ENCODE data around the gene PCDHGA10. TPM values are rescaled to one million over a fixed set of nuclear protein-coding genes. Genes with fewer than 3 reads are reported as not detected.

Gene PCDHGA10
- total RNA-seq (10 to 100 TPM in 1 of 9 donors, 1 to 10 TPM in 8; 3.3 to 11.3 (median 6.1) TPM), polyA plus RNA-seq (1 to 10 TPM; 1.1 to 3.1 TPM)
- long read RNA-seq, donor 1, full-length matches to known transcripts = 1 of 1 reads
- long read RNA-seq, donor 1, partial matches to known transcripts = 0 of 1 reads
- long read RNA-seq, donor 1, other reads (novel, unspliced or antisense) = 0 of 1 reads
- long read RNA-seq, donor 2 = 0 reads
- long read RNA-seq, donor 3, full-length matches to known transcripts = 1 of 1 reads
- long read RNA-seq, donor 3, partial matches to known transcripts = 0 of 1 reads
- long read RNA-seq, donor 3, other reads (novel, unspliced or antisense) = 0 of 1 reads

DNA sequence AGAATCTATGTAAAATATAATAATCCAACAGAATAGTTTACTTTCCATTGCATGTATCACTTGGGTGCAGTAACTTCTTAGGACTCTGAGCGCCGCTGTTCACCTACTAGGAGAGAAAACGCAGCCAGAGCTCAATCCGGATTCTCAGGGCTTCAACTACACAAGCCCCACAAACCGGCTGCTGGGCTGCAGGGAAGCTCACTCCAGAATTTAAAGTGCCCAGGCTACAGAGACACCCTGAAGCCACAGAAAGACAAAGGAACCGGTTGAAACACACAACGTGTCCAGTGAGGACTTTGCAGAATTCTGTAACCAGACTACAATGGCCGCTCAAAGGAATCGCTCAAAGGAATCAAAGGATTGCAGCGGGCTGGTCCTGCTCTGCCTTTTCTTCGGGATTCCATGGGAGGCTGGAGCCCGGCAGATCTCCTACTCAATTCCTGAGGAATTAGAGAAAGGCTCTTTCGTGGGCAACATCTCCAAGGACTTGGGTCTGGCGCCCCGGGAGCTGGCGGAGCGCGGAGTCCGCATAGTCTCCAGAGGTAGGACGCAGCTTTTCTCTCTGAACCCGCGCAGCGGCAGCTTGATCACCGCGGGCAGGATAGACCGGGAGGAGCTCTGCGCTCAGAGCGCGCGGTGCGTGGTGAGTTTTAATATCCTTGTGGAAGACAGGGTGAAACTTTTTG, at the start of gene PCDHGA10:
TSS of gene PCDHGA10 (plus strand) at position 134 of the 686 bp plus-strand sequence. CDS start at position 323, 189 bp downstream.
- WGBS, 4 donors = 27 to 44% (median 39%) methylated on average over 30 to 31 of the region's 31 CpGs
- TF ChIP-seq, protein P1, sequence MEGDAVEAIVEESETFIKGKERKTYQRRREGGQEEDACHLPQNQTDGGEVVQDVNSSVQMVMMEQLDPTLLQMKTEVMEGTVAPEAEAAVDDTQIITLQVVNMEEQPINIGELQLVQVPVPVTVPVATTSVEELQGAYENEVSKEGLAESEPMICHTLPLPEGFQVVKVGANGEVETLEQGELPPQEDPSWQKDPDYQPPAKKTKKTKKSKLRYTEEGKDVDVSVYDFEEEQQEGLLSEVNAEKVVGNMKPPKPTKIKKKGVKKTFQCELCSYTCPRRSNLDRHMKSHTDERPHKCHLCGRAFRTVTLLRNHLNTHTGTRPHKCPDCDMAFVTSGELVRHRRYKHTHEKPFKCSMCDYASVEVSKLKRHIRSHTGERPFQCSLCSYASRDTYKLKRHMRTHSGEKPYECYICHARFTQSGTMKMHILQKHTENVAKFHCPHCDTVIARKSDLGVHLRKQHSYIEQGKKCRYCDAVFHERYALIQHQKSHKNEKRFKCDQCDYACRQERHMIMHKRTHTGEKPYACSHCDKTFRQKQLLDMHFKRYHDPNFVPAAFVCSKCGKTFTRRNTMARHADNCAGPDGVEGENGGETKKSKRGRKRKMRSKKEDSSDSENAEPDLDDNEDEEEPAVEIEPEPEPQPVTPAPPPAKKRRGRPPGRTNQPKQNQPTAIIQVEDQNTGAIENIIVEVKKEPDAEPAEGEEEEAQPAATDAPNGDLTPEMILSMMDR (IDR thresholded peaks at IDR 0.05) = peak; percentile 26 to 60 (median 42)
- TF ChIP-seq POLR2A (IDR thresholded peaks at IDR 0.05) = no peak
- H3K27me3 ChIP-seq = peaks cover 0 to 78% (median 0%) of the 10 kb centered on the region in 9 donors
- H3K36me3 ChIP-seq = peaks cover 0 to 29% (median 0%) of the 10 kb centered on the region in 9 donors
- H3K27ac ChIP-seq = peak within 1 kb of the TSS in 1 of 12 donors; percentile 36
- ATAC-seq (peak; percentile 24 to 66 (median 64)), DNase-seq (peak in 3 of 5 donors; percentile 53 to 61 (median 59))
- H3K4me3 ChIP-seq = peak within 1 kb of the TSS in 10 of 12 donors; percentile 10 to 49 (median 36)
- intact Hi-C loops (cut with DNase I) = loop anchor here in 7 of 10 donors (2.0 to 10.0 kb wide), 6 partner anchors 48 to 148 kb away; partner anchors contain the start of genes PCDHGA5 (in 3 of the 7) and PCDHGA1 (in 1 of the 7)
- peaks cover 0 to 100% (median 53%) of the 10 kb centered on the region in 12 donors for H3K9me3 ChIP-seq
- peaks cover 0 to 4% (median 0%) of the 10 kb centered on the region in 12 donors for H3K4me1 ChIP-seq

DNA sequence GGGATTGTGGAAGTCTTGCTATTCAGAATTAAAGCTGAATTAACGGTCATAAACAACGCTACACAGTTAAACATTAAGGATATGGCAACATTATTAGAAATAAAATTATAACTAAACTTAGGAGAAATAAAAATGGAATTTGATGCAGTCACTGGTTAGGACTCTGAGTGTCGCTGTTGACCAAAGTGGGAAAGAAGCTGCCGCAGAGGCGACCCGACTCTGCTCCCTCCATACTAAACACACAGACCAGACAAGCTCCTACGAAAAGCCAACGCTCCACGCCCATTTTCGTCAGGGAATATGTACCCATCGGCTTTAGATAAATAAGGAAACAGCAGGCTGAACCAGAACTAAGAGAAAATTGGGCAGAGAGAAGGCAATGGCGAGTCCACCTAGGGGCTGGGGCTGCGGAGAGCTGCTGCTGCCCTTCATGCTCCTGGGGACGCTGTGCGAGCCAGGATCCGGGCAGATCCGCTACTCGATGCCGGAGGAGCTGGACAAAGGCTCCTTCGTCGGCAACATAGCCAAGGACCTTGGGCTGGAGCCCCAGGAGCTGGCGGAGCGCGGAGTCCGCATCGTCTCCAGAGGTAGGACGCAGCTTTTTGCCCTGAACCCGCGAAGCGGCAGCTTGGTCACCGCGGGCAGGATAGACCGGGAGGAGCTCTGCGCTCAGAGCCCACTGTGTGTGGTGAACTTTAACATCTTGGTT, 48.7 kb upstream of the PCDHGA10 start, which contains the start of gene PCDHGA5:
TSS of gene PCDHGA5 (plus strand) at position 211 of the 709 bp plus-strand sequence. CDS start at position 380, 169 bp downstream.
- Histone ChIP-seq H3K9me3 (peaks cover 0 to 98% (median 77%) of the 10 kb centered on the region in 12 donors), H3K36me3 (peaks cover 0 to 11% (median 0%) of the 10 kb centered on the region in 9 donors), H3K27ac (peak within 1 kb of the TSS in 1 of 12 donors; percentile 14), H3K4me3 (peak within 1 kb of the TSS in 9 of 12 donors; percentile 2 to 34 (median 19)), H3K4me1 (peaks cover 0 to 18% (median 0%) of the 10 kb centered on the region in 12 donors), H3K27me3 (peaks cover 0 to 46% (median 0%) of the 10 kb centered on the region in 9 donors)
- peak in 1 of 5 donors; percentile 24 for DNase-seq
- TF ChIP-seq, protein P1 (IDR thresholded peaks at IDR 0.05) = peak in 6 of 12 donors; percentile 5 to 22 (median 17)
- TF ChIP-seq POLR2A (IDR thresholded peaks at IDR 0.05) = no peak
- WGBS, 4 donors = 23 to 32% (median 27%) methylated on average over 29 to 34 of the region's 34 CpGs
- intact Hi-C loops (cut with DNase I) = loop anchor here in 3 of 10 donors (5.0 to 10.0 kb wide), 2 partner anchors 48 to 51 kb away; partner anchors contain the start of genes PCDHGA10 (in 3 of the 3) and PCDHGB7 (in 2 of the 3)
- ATAC-seq = peak; percentile 21 to 66 (median 52)

DNA sequence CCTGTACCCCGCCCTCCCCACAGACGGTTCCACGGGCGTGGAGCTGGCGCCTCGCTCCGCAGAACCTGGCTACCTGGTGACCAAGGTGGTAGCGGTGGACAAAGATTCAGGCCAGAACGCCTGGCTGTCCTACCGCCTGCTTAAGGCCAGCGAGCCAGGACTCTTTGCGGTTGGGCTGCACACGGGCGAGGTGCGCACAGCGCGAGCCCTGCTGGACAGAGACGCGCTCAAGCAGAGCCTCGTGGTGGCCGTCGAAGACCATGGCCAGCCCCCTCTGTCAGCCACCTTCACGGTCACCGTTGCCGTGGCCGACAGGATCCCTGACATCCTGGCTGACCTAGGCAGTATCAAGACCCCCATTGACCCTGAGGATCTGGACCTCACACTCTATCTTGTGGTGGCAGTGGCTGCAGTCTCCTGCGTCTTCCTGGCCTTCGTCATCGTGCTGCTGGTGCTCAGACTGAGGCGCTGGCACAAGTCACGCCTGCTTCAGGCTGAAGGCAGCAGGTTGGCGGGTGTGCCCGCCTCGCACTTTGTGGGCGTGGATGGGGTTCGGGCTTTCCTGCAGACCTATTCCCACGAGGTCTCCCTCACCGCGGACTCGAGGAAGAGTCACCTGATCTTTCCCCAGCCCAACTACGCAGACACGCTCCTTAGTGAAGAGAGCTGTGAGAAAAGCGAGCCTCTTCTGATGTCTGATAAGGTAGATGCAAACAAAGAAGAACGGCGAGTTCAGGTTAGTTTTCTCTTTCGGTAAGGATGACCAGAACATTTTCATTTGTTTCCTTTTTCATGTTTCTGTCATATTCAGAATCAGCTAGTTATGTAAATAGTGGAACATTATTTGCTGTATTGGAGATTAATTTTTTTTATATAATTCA, 46.5 kb upstream of the PCDHGA10 start:
- TF ChIP-seq, protein P1 (IDR thresholded peaks at IDR 0.05) = no peak
- TF ChIP-seq POLR2A (IDR thresholded peaks at IDR 0.05) = no peak
- DNase-seq = no peak
- no peak overlapping the region for H3K27ac ChIP-seq
- no peak for ATAC-seq
- H3K36me3 ChIP-seq = peaks cover 0 to 10% (median 0%) of the 10 kb centered on the region in 9 donors
- H3K9me3 ChIP-seq = peaks cover 0 to 98% (median 62%) of the 10 kb centered on the region in 12 donors
- WGBS, 4 donors = 38 to 58% (median 47%) methylated on average over 26 to 46 of the region's 46 CpGs
- peaks cover 0 to 50% (median 0%) of the 10 kb centered on the region in 9 donors for H3K27me3 ChIP-seq
- H3K4me1 ChIP-seq = peaks cover 0 to 30% (median 0%) of the 10 kb centered on the region in 12 donors
- intact Hi-C loops (cut with DNase I) = loop anchor here in 2 of 10 donors (10.0 kb wide), 1 partner anchor 49 kb away; the partner anchor contains the start of genes PCDHGA10 (in 2 of the 2) and PCDHGB7 (in 2 of the 2)
- no peak overlapping the region for H3K4me3 ChIP-seq

Measured in heart left ventricle (tissue), 16 donors.